ENCODE measurements around the gene TAMALIN.

DNA sequence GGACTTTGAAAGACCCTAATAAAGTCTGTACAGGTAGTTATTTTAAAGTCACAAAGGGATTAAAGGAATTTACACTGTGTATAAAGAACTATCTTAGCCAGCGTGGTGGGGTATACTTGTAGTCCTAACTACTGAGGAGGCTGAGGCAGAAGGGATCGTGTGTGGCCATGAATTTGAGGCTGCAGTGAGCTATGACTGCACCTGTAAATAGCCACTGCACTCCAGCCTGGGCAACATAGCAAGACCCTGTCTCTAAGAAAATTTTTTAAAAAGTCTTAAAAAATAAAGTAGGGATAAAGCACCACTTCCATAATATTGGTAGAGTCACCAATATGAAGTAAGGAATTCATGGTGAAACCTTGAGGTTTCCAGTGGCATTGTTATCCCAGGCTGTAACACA lies 37.1 kb upstream of the TAMALIN start:
- TF ChIP-seq, protein P1, sequence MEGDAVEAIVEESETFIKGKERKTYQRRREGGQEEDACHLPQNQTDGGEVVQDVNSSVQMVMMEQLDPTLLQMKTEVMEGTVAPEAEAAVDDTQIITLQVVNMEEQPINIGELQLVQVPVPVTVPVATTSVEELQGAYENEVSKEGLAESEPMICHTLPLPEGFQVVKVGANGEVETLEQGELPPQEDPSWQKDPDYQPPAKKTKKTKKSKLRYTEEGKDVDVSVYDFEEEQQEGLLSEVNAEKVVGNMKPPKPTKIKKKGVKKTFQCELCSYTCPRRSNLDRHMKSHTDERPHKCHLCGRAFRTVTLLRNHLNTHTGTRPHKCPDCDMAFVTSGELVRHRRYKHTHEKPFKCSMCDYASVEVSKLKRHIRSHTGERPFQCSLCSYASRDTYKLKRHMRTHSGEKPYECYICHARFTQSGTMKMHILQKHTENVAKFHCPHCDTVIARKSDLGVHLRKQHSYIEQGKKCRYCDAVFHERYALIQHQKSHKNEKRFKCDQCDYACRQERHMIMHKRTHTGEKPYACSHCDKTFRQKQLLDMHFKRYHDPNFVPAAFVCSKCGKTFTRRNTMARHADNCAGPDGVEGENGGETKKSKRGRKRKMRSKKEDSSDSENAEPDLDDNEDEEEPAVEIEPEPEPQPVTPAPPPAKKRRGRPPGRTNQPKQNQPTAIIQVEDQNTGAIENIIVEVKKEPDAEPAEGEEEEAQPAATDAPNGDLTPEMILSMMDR (IDR thresholded peaks at IDR 0.05) = no peak
- no peak for TF ChIP-seq ZFX (IDR thresholded peaks at IDR 0.05; ENCODE audit: borderline replicate concordance)

Data from 22Rv1 (cell line).